Pancreas (tissue), 10 donors: ENCODE results near the gene OR10A2. TPM values are rescaled to one million over a fixed set of nuclear protein-coding genes. Genes with fewer than 3 reads are reported as not detected.

ENCODE experiments used
- ATAC-seq, 4 donors: fragments of 200-7000 bp; cut with Tn5 transposase; one replicate each; pipeline versions ENCODE4 v1.8.0 to v1.9.1; 2020; ENCODE audit warnings: mild to moderate bottlenecking in 4 of 4, moderate library complexity in 4 of 4
- DNase-seq, 6 donors: peaks; one replicate each; pipeline ENCODE4 v3.0.0-alpha.2; 2020
- FAIRE-seq: peaks from 2 replicates; lab custom pipeline; 2012; peaks lifted over from hg19 to GRCh38; lab: Jason Lieb, UNC
- H3K27ac ChIP-seq, 4 donors: fragments of 200-600 bp; sonication (generic); 1 replicate in 3 of 4; 2 replicates in 1 of 4; pipeline versions ENCODE4 v1.5.0 to v1.8.0; 2020
- H3K27me3 ChIP-seq, 4 donors: fragments of 200-600 bp; one replicate each; pipeline ENCODE4 v1.8.0; 2021
- H3K36me3 ChIP-seq, 3 donors: fragments of 200-600 bp; sonication (generic) in 1 of 3; one replicate each; pipeline versions ENCODE4 v1.5.0 to v1.8.0; 2020 to 2021
- H3K4me1 ChIP-seq, 3 donors: fragments of 200-600 bp; one replicate each; pipeline ENCODE4 v1.8.0; 2021
- H3K4me3 ChIP-seq, 4 donors: fragments of 200-600 bp; sonication (generic) in 2 of 4; one replicate each; pipeline versions ENCODE4 v1.5.0 to v1.8.0; 2020 to 2021
- H3K9me3 ChIP-seq, 4 donors: fragments of 200-600 bp; one replicate each; pipeline ENCODE4 v1.8.0; 2021
- WGBS, 2 donors: extraction: QIAGEN DNeasy Blood & Tissue Kit; methylation state at CpG; one replicate each; pipeline ENCODE4 v1.1.7; 2013; 5-methylcytosine and 5-hydroxymethylcytosine counted together
- intact Hi-C, 3 donors: fragments of 100-400 bp; cut with DNase I; formaldehyde crosslinking; loops; one replicate each; pipeline versions ENCODE4 v1.11.1 to v1.14.2; 2022
- polyA plus RNA-seq, 2 donors: library from polyadenylated mRNA; stranded (reverse); fragments of 200-250 nt; gene quantifications; one replicate each; pipeline ENCODE4 v1.2.3, GENCODE V29; 2013
- total RNA-seq, 6 donors: library from RNA; stranded (reverse); fragmentation: NEBNext Ultra II Directional in 4 of 6; extraction: Animal tissue kit (Norgen Biotek cat#: 25700) in 4 of 6; gene quantifications; one replicate each; pipeline versions ENCODE4 v1.2.1 to v1.2.4, GENCODE V29; 2021 to 2023
- TF ChIP-seq, protein P1 (sequence below), 4 donors: fragments of 200-600 bp; sonication (generic) in 3 of 4; IDR thresholded peaks; one replicate each; pipeline versions ENCODE4 v1.5.0 to v1.8.0; 2021; ENCODE audit warnings: antibody characterized with exemption in 4 of 4
- donor health status: healthy with polysubstance abuse.
- donor health status: DM: no; HTN: no; CAD: no; lungs with moderate emphysema.
- donor health status: DM: no; HTN: no; CAD: no.
- donor health status: control.
- donor health status: control.
- donor health status: Bipolar disorder and iron deficiency.
- donor health status: DM: yes; HTN: yes; CAD: no.
- donor health status: DM: no; HTN: no; CAD: no.
- donor health status: DM: no; HTN: no; CAD: no.
- donor health status: DM: yes; HTN: yes; CAD: no.

The OR10A2 gene
- total and polyA plus RNA-seq, 8 donors = not detected

DNA sequence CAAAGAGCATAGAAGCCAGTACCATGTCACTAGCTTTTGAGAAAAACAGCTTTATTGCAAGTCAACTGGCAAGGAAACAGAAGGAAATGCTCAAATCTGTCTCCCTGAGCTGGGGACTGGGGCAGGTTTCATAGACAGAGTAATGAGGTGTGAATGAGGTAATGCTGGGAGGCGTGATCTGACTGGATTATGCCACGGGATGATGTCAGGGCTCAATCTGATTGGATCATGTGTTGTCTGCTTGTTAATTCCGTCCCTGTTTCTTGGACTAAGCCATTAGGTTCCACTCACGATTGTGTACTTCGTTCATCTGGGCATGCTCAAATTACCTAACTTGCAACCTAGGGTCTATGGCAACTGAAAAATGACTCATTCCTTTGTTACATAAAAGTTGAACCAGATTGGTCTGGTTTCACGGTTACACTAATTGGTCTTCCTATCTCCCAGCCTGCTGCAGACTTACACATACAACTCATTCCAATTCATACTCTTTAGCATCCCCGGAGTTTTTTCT lies 37.6 kb upstream of the OR10A2 start:
- Histone ChIP-seq H3K4me1 (no peaks in the 10 kb centered on the region), H3K36me3 (no peaks in the 10 kb centered on the region), H3K27me3 (no peaks in the 10 kb centered on the region), H3K9me3 (no peaks in the 10 kb centered on the region), H3K4me3 (no peak overlapping the region), H3K27ac (no peak overlapping the region)
- intact Hi-C loops = no loop called here
- FAIRE-seq (no peak), DNase-seq (no peak), ATAC-seq (no peak)
- WGBS, 2 donors = 61 to 65% methylated on average over 7 of the region's 7 CpGs
- TF ChIP-seq, protein P1, sequence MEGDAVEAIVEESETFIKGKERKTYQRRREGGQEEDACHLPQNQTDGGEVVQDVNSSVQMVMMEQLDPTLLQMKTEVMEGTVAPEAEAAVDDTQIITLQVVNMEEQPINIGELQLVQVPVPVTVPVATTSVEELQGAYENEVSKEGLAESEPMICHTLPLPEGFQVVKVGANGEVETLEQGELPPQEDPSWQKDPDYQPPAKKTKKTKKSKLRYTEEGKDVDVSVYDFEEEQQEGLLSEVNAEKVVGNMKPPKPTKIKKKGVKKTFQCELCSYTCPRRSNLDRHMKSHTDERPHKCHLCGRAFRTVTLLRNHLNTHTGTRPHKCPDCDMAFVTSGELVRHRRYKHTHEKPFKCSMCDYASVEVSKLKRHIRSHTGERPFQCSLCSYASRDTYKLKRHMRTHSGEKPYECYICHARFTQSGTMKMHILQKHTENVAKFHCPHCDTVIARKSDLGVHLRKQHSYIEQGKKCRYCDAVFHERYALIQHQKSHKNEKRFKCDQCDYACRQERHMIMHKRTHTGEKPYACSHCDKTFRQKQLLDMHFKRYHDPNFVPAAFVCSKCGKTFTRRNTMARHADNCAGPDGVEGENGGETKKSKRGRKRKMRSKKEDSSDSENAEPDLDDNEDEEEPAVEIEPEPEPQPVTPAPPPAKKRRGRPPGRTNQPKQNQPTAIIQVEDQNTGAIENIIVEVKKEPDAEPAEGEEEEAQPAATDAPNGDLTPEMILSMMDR (IDR thresholded peaks at IDR 0.05) = no peak

DNA sequence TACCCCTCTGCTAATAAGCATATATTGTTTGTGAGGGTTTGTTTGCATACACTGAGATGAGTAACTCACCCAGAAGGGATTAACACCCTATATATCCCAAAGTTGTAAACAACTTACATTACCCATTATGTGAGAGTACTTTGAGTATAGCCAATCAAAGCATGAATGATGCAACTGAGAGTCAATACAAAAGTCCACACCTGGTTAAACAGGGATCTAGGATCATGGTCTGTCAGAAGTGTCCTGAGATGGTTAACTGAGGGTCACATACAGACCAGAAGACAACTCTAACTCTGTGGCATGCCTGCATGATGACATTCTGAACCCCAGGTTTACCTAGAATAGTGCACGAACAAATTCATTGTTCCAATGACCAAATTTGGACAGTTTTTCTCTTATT lies 34.8 kb upstream of the OR10A2 start:
- 63 to 73% methylated on average over 1 of the region's 1 CpG for WGBS, 2 donors
- ATAC-seq (no peak), DNase-seq (no peak), FAIRE-seq (no peak)
- TF ChIP-seq, protein P1 (IDR thresholded peaks at IDR 0.05) = no peak
- H3K36me3 ChIP-seq = no peaks in the 10 kb centered on the region
- no peak overlapping the region for H3K4me3 ChIP-seq
- no peak overlapping the region for H3K27ac ChIP-seq
- no peaks in the 10 kb centered on the region for H3K4me1 ChIP-seq
- no peaks in the 10 kb centered on the region for H3K27me3 ChIP-seq
- H3K9me3 ChIP-seq = no peaks in the 10 kb centered on the region
- intact Hi-C loops = no loop called here

DNA sequence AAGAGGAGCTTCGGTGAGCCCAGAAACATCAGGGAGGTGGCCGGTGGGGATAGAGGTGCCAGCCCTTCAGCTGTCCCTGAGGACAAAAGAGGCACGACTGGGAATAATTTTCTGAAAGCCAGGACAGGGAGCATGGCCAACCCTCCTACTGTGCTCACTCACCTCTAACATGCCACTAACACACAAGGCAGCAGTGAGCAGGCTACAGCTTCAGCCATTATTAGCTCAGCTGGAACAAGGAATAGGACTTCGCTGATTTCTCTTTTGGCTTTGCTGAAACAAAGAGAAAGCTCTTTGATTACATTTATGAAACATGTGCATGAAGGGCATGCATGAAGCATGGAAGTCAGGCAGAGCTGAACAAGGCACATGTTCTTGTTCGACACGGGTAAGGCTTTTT lies 29.5 kb upstream of the OR10A2 start:
- H3K36me3 ChIP-seq = no peaks in the 10 kb centered on the region
- DNase-seq (no peak), ATAC-seq (no peak), FAIRE-seq (no peak)
- WGBS, 2 donors = 68 to 76% methylated on average over 6 of the region's 6 CpGs
- no peaks in the 10 kb centered on the region for H3K4me1 ChIP-seq
- no peaks in the 10 kb centered on the region for H3K27me3 ChIP-seq
- intact Hi-C loops = no loop called here
- no peak overlapping the region for H3K4me3 ChIP-seq
- H3K9me3 ChIP-seq = no peaks in the 10 kb centered on the region
- TF ChIP-seq, protein P1 (IDR thresholded peaks at IDR 0.05) = no peak
- H3K27ac ChIP-seq = no peak overlapping the region

GRCh38 chr11:6834021-6834420 lies 28.8 kb upstream of the OR10A2 start:
- Histone ChIP-seq H3K9me3 (no peaks in the 10 kb centered on the region), H3K27me3 (no peaks in the 10 kb centered on the region), H3K4me1 (no peaks in the 10 kb centered on the region), H3K4me3 (no peak overlapping the region), H3K36me3 (no peaks in the 10 kb centered on the region), H3K27ac (no peak overlapping the region)
- 61 to 75% methylated on average over 1 of the region's 1 CpG for WGBS, 2 donors
- ATAC-seq (no peak), DNase-seq (no peak), FAIRE-seq (no peak)
- TF ChIP-seq, protein P1 (IDR thresholded peaks at IDR 0.05) = no peak
- intact Hi-C loops = no loop called here

GRCh38 chr11:6841694-6842093 lies 21.2 kb upstream of the OR10A2 start:
- no peak for DNase-seq
- no peak overlapping the region for H3K27ac ChIP-seq
- H3K36me3 ChIP-seq = no peaks in the 10 kb centered on the region
- H3K27me3 ChIP-seq = no peaks in the 10 kb centered on the region
- FAIRE-seq = no peak
- H3K9me3 ChIP-seq = no peaks in the 10 kb centered on the region
- TF ChIP-seq, protein P1 (IDR thresholded peaks at IDR 0.05) = no peak
- H3K4me1 ChIP-seq = no peaks in the 10 kb centered on the region
- no peak for ATAC-seq
- intact Hi-C loops = no loop called here
- no peak overlapping the region for H3K4me3 ChIP-seq
